ENCODE measurements around the gene DOCK4.

DOCK4 gene

GRCh38 chr7:112036071-112036470 is 170.1 kb downstream of the DOCK4 start:
- TF ChIP-seq REST (IDR thresholded peaks at IDR 0.05; ENCODE audit: insufficient replicate concordance, low read depth) (no peak), SPI1 (IDR thresholded peaks at IDR 0.05; ENCODE audit: borderline replicate concordance, low read depth) (no peak), POLR2AphosphoS5 (IDR thresholded peaks at IDR 0.05; ENCODE audit: low read depth) (no peak), CTCF (IDR thresholded peaks at IDR 0.05; ENCODE audit: insufficient read depth, low read length) (no peak), GABPA (IDR thresholded peaks at IDR 0.05; ENCODE audit: low read depth) (no peak)
- Histone ChIP-seq H3K4me3 (replicated peaks; ENCODE audit: insufficient read depth, low read length) (no peak overlapping the region), H3K27ac (replicated peaks) (no peak overlapping the region), H3K27me3 (ENCODE audit: insufficient read depth, poor library complexity, severe bottlenecking) (no peaks in the 10 kb centered on the region)
- DNase-seq (ENCODE audit: low read depth in 1 of 2, low spot score in 1 of 2): no peak

- H3K4me3 ChIP-seq (replicated peaks; ENCODE audit: insufficient read depth, low read length): no peak overlapping the region
- H3K27ac ChIP-seq (replicated peaks): no peak overlapping the region
- TF ChIP-seq POLR2AphosphoS5 (IDR thresholded peaks at IDR 0.05; ENCODE audit: low read depth) (no peak), REST (IDR thresholded peaks at IDR 0.05; ENCODE audit: insufficient replicate concordance, low read depth) (no peak), CTCF (IDR thresholded peaks at IDR 0.05; ENCODE audit: insufficient read depth, low read length) (no peak), SPI1 (IDR thresholded peaks at IDR 0.05; ENCODE audit: borderline replicate concordance, low read depth) (no peak), GABPA (IDR thresholded peaks at IDR 0.05; ENCODE audit: low read depth) (no peak)
- no peak for DNase-seq (ENCODE audit: low read depth in 1 of 2, low spot score in 1 of 2)
- H3K27me3 ChIP-seq (ENCODE audit: insufficient read depth, poor library complexity, severe bottlenecking): no peaks in the 10 kb centered on the region
These were observed 174.5 kb downstream of the DOCK4 start for GRCh38 chr7:112031689-112032088.

GRCh38 chr7:112025556-112025955 is 180.6 kb downstream of the DOCK4 start:
- H3K27ac ChIP-seq (replicated peaks): no peak overlapping the region
- H3K4me3 ChIP-seq (replicated peaks; ENCODE audit: insufficient read depth, low read length): no peak overlapping the region
- DNase-seq (ENCODE audit: low read depth in 1 of 2, low spot score in 1 of 2): no peak
- H3K27me3 ChIP-seq (ENCODE audit: insufficient read depth, poor library complexity, severe bottlenecking): no peaks in the 10 kb centered on the region
- TF ChIP-seq SPI1 (IDR thresholded peaks at IDR 0.05; ENCODE audit: borderline replicate concordance, low read depth) (no peak), CTCF (IDR thresholded peaks at IDR 0.05; ENCODE audit: insufficient read depth, low read length) (no peak), GABPA (IDR thresholded peaks at IDR 0.05; ENCODE audit: low read depth) (no peak), REST (IDR thresholded peaks at IDR 0.05; ENCODE audit: insufficient replicate concordance, low read depth) (no peak), POLR2AphosphoS5 (IDR thresholded peaks at IDR 0.05; ENCODE audit: low read depth) (no peak)
